M059J (cell line): ENCODE results near the gene RAB19. TPM values are rescaled to one million over a fixed set of nuclear protein-coding genes. Genes with fewer than 3 reads are reported as not detected.
A peak's percentile ranks its signal among the peaks of the same experiment; 100 is the strongest.
"Not testable (repeated sequence)": the region's sequence is repeated elsewhere in the genome, so short reads cannot be mapped to it uniquely, and the experiment has no call there.

ENCODE experiments used
- DNase-seq: peaks from one replicate; pipeline ENCODE4 v3.0.0-alpha.2; 2012; ENCODE audit warnings: low read depth
- total RNA-seq: library from RNA; depleted of rRNA; stranded (reverse); fragments of >200 nt; shearing (Covaris generic); gene quantifications from 2 replicates; pipeline ENCODE4 v1.2.3, GENCODE V29; 2014; rRNA removed

RAB19 gene
- total RNA-seq, 1 experiment from 2014 or later = not detected

GRCh38 chr7:140453785-140454656 is 50.2 kb downstream of the RAB19 start:
- DNase-seq = not testable (repeated sequence)

DNA sequence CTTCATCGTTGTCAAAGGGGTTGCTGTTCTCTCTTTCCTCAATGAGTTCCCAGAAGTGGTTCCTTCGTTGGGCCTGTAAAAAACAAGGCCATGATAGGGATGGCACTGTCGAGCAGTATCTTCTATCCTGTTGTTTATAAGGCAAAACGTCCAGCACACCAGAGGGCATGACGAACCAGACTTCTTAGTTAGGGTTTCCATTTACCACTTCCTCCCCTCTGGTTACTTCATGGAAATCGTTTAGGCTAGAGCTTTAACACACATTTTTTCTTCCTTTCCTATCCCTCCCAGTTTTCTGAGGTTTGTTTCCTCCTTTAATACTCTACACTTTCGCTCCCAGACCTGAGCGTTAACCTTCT is 50.8 kb downstream of the RAB19 start:
- DNase-seq = no peak

DNA sequence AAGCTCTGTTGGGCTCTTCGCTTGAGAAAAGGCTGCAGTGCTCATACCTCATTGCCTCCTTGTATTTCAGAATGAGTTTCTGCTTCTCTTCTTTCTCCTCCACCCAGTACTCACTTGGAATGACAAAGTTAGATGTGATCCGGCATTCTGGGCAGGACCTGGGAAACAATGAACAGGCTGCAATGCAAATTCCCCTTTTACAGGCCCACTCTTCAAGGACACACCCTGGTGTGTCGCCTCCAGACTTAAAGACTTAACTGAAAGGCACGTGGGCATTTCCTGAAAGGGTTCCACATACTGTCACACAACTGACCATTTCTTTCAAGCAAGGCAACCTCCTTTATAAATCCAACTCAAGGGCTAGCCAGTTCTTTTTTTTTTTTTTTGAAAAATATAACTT is 51.9 kb downstream of the RAB19 start:
- DNase-seq = no peak

GRCh38 chr7:140456551-140457051 is 52.7 kb downstream of the RAB19 start:
- no peak for DNase-seq

- DNase-seq = no peak
Measured at GRCh38 chr7:140458201-140458600, 54.3 kb downstream of the RAB19 start.

DNA sequence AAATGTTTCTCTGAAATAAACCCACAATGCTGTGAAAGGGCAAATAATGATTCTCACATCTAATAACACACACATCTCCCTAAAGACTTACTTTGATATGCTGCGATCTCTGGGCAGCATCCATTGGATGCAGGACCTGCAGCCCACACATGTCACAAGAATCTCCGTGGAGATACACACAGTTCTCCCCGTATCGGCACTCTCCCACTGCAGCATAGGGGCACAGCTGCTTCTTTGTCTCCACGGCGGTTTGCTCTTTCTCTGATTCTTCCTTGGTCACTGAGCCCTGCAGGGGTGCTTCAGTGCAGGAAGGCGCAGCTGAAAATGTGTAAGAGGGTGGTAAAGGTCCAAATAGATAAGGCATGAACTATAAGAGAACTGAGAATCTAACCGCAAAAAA is 55.1 kb downstream of the RAB19 start:
- no peak for DNase-seq

- no peak for DNase-seq
Measured at GRCh38 chr7:140463111-140463510, 59.3 kb downstream of the RAB19 start.

DNA sequence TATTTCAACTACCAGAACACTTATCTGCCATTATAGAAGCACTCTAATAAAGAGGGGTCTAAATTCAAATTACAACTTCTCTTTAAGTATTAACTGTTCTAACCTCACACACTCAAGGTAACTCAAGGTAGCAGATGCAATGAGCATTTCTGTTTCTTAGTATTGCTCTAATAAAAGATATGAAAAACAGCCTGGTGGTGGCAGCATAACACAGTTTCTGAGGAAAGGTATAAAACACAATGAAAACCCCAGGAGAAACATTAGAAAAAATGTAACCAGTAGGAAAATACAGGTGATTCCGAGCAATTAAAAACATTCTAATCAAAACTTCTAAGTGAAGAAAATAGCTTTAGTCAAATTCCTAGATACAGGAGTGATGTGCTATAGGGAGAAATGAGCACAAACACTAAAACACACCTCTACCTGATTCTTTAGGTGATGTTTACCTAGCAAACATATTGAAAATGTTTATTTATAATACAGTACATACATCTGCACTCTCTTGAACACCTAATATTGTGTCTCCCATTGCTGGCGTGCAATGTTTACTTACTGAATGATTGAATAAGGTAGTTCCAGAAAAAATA is 72.0 kb downstream of the RAB19 start:
- DNase-seq = peak; percentile 65

- no peak for DNase-seq
Measured at GRCh38 chr7:140476698-140477261, 72.9 kb downstream of the RAB19 start.

Other genes starting within 250 kb of the RAB19 start
- 0.64 and 0.69 TPM in 2 replicates for gene KDM7A, start 227.1 kb upstream of the RAB19 start, total RNA-seq
- gene SLC37A3, start 5.5 kb upstream of the RAB19 start, total RNA-seq = 22.7 and 37.1 TPM in 2 replicates
- 49.3 and 77.7 TPM in 2 replicates for gene MKRN1, start 75.4 kb downstream of the RAB19 start, total RNA-seq
- 11.5 and 19.9 TPM in 2 replicates for gene DENND2A, start 236.8 kb downstream of the RAB19 start, total RNA-seq